Esophagus muscularis mucosa (tissue), 4 donors: Measurements from ENCODE around the gene ZBTB7B. TPM values are rescaled to one million over a fixed set of nuclear protein-coding genes. Genes with fewer than 3 reads are reported as not detected.

Source experiments
- DNase-seq: peaks from one replicate; pipeline ENCODE4 v3.0.0-alpha.2; 2017; ENCODE audit errors: extremely low spot score
- H3K27ac ChIP-seq, 4 donors: fragments of 200-600 bp; sonication (generic); replicated peaks in 1 of 4; 1 replicate in 3 of 4; 2 replicates in 1 of 4; pipeline ENCODE4 v1.5.1; 2016 to 2019; ENCODE audit warnings: mild to moderate bottlenecking in 1 of 4
- H3K27me3 ChIP-seq, 4 donors: fragments of 200-600 bp; sonication (generic); one replicate each; pipeline versions ENCODE4 v1.5.1 to v1.6.0; 2016 to 2019
- H3K36me3 ChIP-seq, 4 donors: fragments of 200-600 bp; sonication (generic); one replicate each; pipeline ENCODE4 v1.5.1; 2016 to 2019
- H3K4me1 ChIP-seq, 4 donors: fragments of 200-600 bp; sonication (generic); one replicate each; pipeline ENCODE4 v1.5.1; 2016 to 2019
- H3K4me3 ChIP-seq, 4 donors: fragments of 200-600 bp; sonication (generic); 1 replicate in 2 of 4; 2 replicates in 2 of 4; pipeline ENCODE4 v1.5.1; 2016 to 2019; ENCODE audit warnings: mild to moderate bottlenecking in 4 of 4, moderate library complexity in 1 of 4
- H3K9me3 ChIP-seq, 4 donors: fragments of 200-600 bp; sonication (generic); 1 replicate in 3 of 4; 2 replicates in 1 of 4; pipeline ENCODE4 v1.5.1; 2016 to 2019
- CTCF ChIP-seq, 3 experiments: fragments of 200-600 bp in 2 of 3; fragments of 450-650 bp in 1 of 3; sonication (generic) in 2 of 3; IDR thresholded peaks; one replicate each; pipeline ENCODE4 v1.5.1; 2017 to 2019; ENCODE audit warnings: antibody characterized with exemption in 3 of 3, mild to moderate bottlenecking in 2 of 3, moderate library complexity in 1 of 3
- EP300 ChIP-seq: sonication (generic); formaldehyde crosslinking; IDR thresholded peaks from one replicate; pipeline ENCODE4 v1.6.1; 2017; ENCODE audit warnings: antibody characterized with exemption
- POLR2A ChIP-seq: fragments of 450-650 bp; IDR thresholded peaks from one replicate; pipeline ENCODE4 v1.6.1; 2017; ENCODE audit warnings: antibody characterized with exemption, moderate library complexity, mild to moderate bottlenecking, low read depth
- POLR2AphosphoS5 ChIP-seq, 2 donors: sonication (generic); formaldehyde crosslinking; IDR thresholded peaks; one replicate each; pipeline ENCODE4 v1.6.1; 2017; ENCODE audit warnings: antibody characterized with exemption in 2 of 2
- WGBS: methylation state at CpG from one replicate; pipeline ENCODE4 v1.1.5; 2018; 5-methylcytosine and 5-hydroxymethylcytosine counted together
- intact Hi-C: fragments of 100-400 bp; cut with DNase I; formaldehyde crosslinking; loops from one replicate; pipeline ENCODE4 v1.15.1; 2023
- total RNA-seq, 4 donors: library from RNA; depleted of rRNA; stranded (reverse); fragments of >200 nt; gene quantifications; one replicate each; pipeline versions ENCODE4 v1.1.0 to v1.2.1, GENCODE V29; 2016

ZBTB7B gene
- total RNA-seq, 4 donors from 2014 or later: 50.0 to 68.9 (median 55.8) TPM

- intact Hi-C loops: no loop called here
- peaks cover 8 to 18% (median 14%) of the 10 kb centered on the region in 4 donors for H3K4me1 ChIP-seq
- no peak for TF ChIP-seq CTCF (IDR thresholded peaks at IDR 0.05)
- H3K27me3 ChIP-seq: no peaks in the 10 kb centered on the region
- no peak for DNase-seq
- H3K27ac ChIP-seq: no peak overlapping the region
- H3K36me3 ChIP-seq: no peaks in the 10 kb centered on the region
- no peak overlapping the region for H3K4me3 ChIP-seq
- 92% methylated on average over 8 of the region's 8 CpGs for WGBS
- no peaks in the 10 kb centered on the region for H3K9me3 ChIP-seq
These were observed 19.7 kb downstream of the ZBTB7B start for GRCh38 chr1:155022136-155022926.

- intact Hi-C loops: no loop called here
- no peaks in the 10 kb centered on the region for H3K9me3 ChIP-seq
- H3K27me3 ChIP-seq: no peaks in the 10 kb centered on the region
- WGBS: 72% methylated on average over 4 of the region's 4 CpGs
- H3K27ac ChIP-seq: no peak overlapping the region
- no peak for DNase-seq
- TF ChIP-seq POLR2A (no peak), CTCF (IDR thresholded peaks at IDR 0.05) (no peak), POLR2AphosphoS5 (IDR thresholded peaks at IDR 0.05) (no peak), EP300 (no peak)
- no peak overlapping the region for H3K4me3 ChIP-seq
- no peaks in the 10 kb centered on the region for H3K36me3 ChIP-seq
- H3K4me1 ChIP-seq: peaks cover 5 to 13% (median 8%) of the 10 kb centered on the region in 4 donors
These were observed 20.3 kb downstream of the ZBTB7B start for GRCh38 chr1:155022927-155023236.

GRCh38 chr1:155023627-155024026 lies 21.0 kb downstream of the ZBTB7B start:
- no peaks in the 10 kb centered on the region for H3K9me3 ChIP-seq
- no peak overlapping the region for H3K4me3 ChIP-seq
- no peak for DNase-seq
- H3K36me3 ChIP-seq: no peaks in the 10 kb centered on the region
- H3K4me1 ChIP-seq: peaks cover 0 to 5% (median under 1%) of the 10 kb centered on the region in 4 donors
- intact Hi-C loops: no loop called here
- TF ChIP-seq POLR2AphosphoS5 (IDR thresholded peaks at IDR 0.05): no peak
- TF ChIP-seq EP300: no peak
- TF ChIP-seq POLR2A: no peak
- no peak for TF ChIP-seq CTCF (IDR thresholded peaks at IDR 0.05)
- 80% methylated on average over 5 of the region's 5 CpGs for WGBS
- H3K27me3 ChIP-seq: no peaks in the 10 kb centered on the region
- no peak overlapping the region for H3K27ac ChIP-seq

- H3K27ac ChIP-seq: no peak overlapping the region
- TF ChIP-seq POLR2AphosphoS5 (IDR thresholded peaks at IDR 0.05): no peak
- no peak for TF ChIP-seq CTCF (IDR thresholded peaks at IDR 0.05)
- no peak for TF ChIP-seq EP300
- TF ChIP-seq POLR2A: no peak
- H3K36me3 ChIP-seq: no peaks in the 10 kb centered on the region
- intact Hi-C loops: no loop called here
- no peak overlapping the region for H3K4me3 ChIP-seq
- H3K9me3 ChIP-seq: no peaks in the 10 kb centered on the region
- DNase-seq: no peak
- WGBS: 93% methylated on average over 9 of the region's 9 CpGs
- no peaks in the 10 kb centered on the region for H3K27me3 ChIP-seq
- no peaks in the 10 kb centered on the region for H3K4me1 ChIP-seq
These were observed 21.7 kb downstream of the ZBTB7B start for GRCh38 chr1:155024315-155024714.

GRCh38 chr1:155026154-155026553 lies 23.6 kb downstream of the ZBTB7B start:
- Histone ChIP-seq H3K9me3 (no peaks in the 10 kb centered on the region), H3K27me3 (no peaks in the 10 kb centered on the region), H3K36me3 (no peaks in the 10 kb centered on the region), H3K27ac (no peak overlapping the region), H3K4me1 (no peaks in the 10 kb centered on the region), H3K4me3 (no peak overlapping the region)
- 54% methylated on average over 7 of the region's 9 CpGs for WGBS
- intact Hi-C loops: no loop called here
- TF ChIP-seq POLR2AphosphoS5 (IDR thresholded peaks at IDR 0.05): no peak
- no peak for TF ChIP-seq CTCF (IDR thresholded peaks at IDR 0.05)
- TF ChIP-seq POLR2A: no peak
- TF ChIP-seq EP300: no peak
- no peak for DNase-seq
